ENCODE data around the gene RNF220.

Gene RNF220

DNA sequence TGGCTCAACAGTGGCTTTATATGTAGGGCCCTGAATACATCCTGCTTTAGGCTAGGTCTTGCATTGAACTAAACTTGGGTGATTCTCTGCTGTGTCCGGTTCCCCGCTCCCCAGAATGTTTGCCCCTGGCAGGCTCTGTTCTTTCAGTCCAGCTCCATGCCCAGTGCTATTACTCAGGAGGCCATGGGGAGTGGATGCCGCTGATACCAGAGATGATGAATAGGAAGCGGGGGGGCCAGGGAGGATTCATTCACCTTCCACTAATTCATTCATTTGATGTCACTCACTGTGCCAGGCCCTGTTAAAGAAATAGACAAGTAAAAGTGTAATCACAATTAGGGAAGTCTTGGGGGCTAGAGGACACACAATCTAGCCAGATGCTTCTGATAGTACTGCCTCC is 185.4 kb downstream of the RNF220 start:
- DNase-seq: peak in 2 of 14 donors; percentile 11 to 53

- DNase-seq: peak in 1 of 14 donors; percentile 32
These were observed 186.3 kb downstream of the RNF220 start for GRCh38 chr1:44591381-44591780.

- peak in 13 of 14 donors; percentile 8 to 95 (median 88) for DNase-seq
These were observed 187.4 kb downstream of the RNF220 start for GRCh38 chr1:44592208-44593145.

- peak in 6 of 14 donors; percentile 6 to 59 (median 30) for DNase-seq
These were observed 189.3 kb downstream of the RNF220 start for GRCh38 chr1:44594353-44594752.

- DNase-seq: peak in 13 of 14 donors; percentile 6 to 86 (median 72)
These were observed 190.0 kb downstream of the RNF220 start for GRCh38 chr1:44594871-44595735.

- DNase-seq: no peak
These were observed 191.5 kb downstream of the RNF220 start for GRCh38 chr1:44596511-44596910.

- DNase-seq: no peak
These were observed 193.1 kb downstream of the RNF220 start for GRCh38 chr1:44598167-44598566.

GRCh38 chr1:44602634-44603628 is 197.9 kb downstream of the RNF220 start:
- peak in 2 of 14 donors; percentile 13 to 20 for DNase-seq

- no peak for DNase-seq
These were observed 198.7 kb downstream of the RNF220 start for GRCh38 chr1:44603718-44604117.

DNA sequence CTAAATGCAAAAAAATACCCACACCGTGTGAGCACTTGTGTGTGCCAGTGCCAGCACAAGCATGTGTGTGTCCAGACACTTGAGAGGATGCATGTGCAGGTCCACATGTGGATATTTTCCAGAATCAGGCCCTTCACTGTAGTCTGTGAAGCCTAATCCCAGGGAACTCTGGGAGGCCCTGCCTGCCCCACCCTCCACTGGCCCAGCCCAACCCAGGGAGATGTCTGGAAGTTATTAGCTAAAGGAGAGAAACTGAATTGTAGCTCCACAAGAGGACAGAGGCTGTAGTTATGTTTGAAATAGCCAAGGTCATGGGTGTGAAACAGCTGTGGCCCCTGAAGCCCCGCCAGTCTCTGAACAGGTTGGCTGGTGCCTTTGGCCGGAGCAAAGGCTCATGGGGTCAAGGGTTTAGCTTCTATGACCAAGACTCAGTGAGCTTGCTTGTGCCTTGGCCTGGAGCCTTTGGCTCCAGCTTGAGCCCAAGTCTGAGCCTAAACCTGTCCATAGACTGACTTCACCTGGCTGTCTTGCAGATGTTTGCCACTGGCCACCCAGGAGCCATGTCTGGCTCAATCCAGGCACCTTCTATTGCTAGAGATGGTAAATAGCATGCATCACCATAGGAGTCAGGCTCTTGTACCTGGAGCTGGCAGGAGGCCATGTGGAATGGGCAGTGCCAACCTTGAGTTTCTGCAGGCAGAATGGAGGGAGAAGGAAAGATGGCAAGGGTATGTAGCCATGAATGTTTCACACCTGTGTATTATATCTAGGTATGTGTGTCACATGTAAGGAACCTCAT is 199.3 kb downstream of the RNF220 start:
- DNase-seq: no peak

DNA sequence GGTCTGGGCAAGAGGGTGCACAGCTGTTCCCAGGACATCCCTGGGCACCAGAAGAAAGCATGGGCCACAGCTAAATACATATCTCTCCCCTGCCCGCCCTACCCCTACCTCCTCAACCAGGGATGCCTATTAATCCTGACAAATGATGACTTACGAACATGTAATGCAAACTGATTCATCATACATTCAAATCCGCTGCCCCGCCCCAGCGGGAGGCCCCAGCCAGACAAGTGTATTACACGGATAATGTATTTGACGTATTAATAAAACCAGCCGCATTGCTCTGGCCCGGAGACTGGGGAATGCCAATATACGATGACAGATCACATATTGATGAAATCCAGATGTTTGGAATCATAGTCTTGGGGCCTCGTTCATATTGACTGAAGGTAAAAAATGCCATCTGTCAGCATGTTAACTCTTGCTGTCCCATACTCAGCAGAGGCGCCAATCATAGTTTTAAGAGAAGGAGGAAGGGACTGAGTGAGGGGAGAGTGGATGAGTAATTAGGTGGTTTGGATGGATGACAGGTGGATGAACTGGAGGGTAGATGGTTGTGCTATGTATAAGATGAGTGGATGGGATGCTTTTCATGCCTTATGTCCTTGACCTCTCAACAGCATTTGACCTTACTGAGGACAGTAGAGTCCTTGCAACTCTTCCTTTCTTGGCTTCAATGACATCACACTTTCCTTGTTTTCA is 201.0 kb downstream of the RNF220 start:
- DNase-seq: no peak

DNA sequence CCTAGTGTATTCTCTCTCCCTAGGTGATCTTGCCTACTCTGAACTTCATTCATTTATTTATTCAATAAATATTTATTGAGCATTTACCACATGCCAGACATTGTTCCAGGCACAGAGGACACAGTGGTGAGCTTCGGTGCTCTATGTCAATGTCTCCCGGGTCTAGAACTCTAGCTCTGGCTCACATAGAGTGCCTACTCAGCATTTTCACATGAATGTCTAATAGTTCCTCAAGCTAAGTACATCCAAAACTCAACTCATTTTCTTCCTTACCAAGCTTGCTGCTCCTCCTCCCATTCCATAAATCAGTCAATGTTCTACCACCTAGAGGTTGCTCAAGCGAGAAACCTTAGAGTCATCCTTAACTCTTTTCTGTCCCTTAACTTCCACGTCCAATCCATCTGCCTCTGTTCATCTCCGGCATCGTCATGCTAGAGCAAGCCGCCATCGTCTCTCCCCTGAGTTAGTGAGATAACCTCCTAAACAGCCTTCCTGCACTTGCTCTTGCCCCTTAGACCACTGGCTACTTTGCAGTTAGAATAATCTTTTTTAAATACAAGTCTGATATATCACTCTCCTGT is 201.7 kb downstream of the RNF220 start:
- DNase-seq: no peak

GRCh38 chr1:44608141-44608540 is 203.1 kb downstream of the RNF220 start:
- no peak for DNase-seq

- DNase-seq: peak in 4 of 14 donors; percentile 17 to 29 (median 24)
These were observed 204.3 kb downstream of the RNF220 start for GRCh38 chr1:44609412-44609767.

- DNase-seq: no peak
These were observed 204.9 kb downstream of the RNF220 start for GRCh38 chr1:44609768-44610526.

DNA sequence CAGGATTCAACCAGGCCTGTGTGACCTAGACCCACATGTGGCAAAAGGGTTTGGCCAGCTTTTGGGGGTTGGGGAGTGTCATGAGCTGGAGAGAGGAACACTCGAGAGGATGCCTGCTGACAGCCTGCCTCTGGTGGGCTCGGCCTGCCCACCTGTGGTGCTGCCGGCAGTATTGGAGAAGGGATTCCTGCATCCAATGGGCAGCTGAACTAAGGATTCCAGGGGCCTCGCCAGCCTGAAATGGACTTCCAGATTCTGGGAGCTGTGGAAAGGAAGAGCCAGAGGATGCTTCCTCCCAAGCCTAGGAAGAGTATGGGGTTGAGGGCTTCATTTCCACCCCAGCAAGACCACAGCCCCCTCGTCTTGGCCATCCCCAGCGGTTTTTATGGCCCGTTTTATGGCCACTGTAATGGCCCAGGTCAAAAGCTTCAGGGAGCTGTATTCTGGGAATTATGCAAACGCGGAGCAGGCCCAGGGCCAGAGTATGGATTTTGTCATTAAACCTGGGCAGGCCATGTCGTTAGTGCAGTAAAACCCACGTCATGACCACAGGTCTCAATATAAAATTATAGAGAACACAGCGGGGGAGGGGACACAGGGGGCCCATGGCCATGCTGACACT is 205.6 kb downstream of the RNF220 start:
- DNase-seq: no peak

DNA sequence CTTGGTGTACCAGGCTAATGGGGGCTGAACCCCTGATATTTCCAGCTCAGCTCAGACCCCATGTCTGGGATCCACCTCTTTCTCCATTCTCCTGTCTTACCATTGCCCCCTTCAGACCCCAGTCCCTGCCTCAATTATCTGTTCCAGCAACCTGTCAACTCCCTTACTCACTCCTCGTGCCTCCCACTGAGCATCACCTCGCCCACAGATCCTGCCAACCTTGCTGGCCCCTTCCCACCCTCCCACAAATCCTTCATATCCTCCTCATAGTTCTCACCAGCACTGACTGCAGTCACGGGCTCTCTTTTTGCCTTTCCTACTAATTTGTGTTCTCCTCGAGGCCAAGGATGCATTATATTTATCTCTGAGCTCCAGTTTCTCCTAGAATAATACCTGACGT is 206.4 kb downstream of the RNF220 start:
- no peak for DNase-seq

GRCh38 chr1:44611866-44612265 is 206.8 kb downstream of the RNF220 start:
- DNase-seq: no peak

- no peak for DNase-seq
These were observed 208.9 kb downstream of the RNF220 start for GRCh38 chr1:44613941-44614340.
